GM21360 (cell line): ENCODE results near the gene MAP3K14.

Source experiments
- ATAC-seq: cut with Tn5 transposase; IDR thresholded peaks from one replicate; pipeline ENCODE4 v1.9.1; 2021; ENCODE audit warnings: mild to moderate bottlenecking, moderate library complexity; ENCODE audit not compliant: unreplicated experiment

The MAP3K14 gene

GRCh38 chr17:45339646-45340605 lies 23.1 kb upstream of the MAP3K14 start:
- no peak for ATAC-seq

- no peak for ATAC-seq
Measured at GRCh38 chr17:45338996-45339535, 22.2 kb upstream of the MAP3K14 start.

DNA sequence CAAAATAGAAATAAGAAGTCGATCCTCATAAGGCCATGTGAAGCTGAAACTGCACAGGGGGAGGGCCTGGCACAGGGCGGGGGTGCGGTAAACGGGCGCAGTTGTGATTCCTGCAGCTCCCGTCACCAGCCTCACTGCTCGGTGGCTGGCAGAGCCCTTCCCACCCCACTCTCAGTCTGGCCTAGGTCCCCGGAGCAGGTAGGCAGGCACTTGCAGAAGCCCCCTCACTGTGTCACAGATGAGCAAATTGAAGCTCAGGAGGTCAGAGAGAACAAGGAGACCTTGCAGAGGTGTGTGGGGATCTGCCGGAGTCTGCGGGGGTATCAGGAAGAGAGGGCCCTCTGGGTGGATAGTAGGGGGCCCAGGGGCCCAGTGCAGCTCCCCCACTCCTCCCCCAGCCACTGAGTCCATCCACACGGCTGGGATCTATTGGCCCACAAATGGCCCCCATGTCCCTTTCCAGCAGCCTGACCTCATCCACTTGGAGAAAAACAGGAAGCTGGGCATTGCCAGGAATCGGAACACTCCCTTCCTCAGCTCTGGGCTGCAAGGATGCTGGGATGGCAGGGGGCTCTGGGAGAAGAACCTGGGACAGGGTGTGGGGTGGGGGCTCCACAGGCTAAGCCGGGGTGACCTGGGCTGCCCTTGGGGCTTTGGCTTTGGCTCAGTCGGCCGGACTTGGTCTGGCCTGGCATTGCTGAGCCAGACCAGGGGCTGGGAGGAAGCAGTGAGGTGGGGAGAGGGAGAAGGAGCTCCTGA lies 21.4 kb upstream of the MAP3K14 start:
- no peak for ATAC-seq

DNA sequence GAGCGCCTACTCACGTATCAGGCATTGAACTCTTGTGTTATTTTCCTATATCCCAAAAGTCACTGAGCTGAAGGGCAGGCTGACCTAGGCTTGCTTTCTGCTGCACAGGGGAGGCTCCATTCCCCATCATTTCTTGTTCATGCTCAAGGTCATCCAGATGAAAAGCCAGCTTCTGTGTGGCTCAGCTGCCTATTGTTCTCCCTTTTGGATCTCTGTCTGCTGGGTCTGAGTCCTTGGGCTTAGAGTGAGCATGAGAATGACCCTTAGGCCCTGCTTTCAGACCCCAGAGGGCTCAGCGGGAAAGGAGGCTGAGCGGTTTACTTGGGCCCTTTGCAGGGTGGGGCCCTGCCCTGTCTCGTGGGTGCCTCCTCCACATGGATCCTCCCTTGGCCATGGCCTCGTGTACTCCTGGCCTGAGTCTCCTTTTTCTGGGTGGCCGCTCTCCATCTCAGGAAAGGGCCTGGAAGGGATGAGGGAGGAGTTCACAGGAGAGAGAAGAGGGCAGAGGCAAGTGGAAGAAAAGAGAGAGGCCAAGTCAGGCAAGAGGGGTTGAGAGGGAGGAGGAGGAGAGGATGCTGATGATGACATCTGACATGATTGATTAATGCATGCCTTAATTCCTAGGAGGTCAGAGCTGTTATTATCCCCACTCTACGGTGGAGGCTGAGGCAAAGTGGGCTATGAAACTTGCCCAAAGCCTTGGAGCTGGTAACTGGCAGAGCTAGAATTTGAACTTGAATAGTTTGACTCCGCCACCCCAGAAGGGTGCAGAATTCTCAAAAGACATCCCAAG lies 19.8 kb upstream of the MAP3K14 start:
- no peak for ATAC-seq

DNA sequence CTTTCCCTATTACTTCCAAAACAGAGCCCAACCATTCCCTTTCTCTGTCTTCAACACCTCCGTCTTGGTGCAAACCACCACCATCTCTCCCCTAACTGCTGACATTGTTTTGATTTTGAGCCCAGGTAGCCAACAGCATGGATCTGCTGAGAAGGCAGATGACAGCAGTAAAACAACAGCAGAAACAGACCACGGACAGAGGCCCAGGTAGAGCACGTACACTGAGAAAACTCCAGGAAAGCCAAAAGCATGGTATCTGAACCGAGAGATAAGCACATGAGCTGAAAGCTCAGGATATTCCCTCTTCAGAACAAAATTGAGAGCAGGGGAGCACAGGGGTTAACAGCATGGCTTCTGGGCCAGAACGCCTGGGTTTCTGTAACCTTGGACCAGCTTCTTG lies 18.9 kb upstream of the MAP3K14 start:
- ATAC-seq = no peak

GRCh38 chr17:45334701-45335677 lies 18.2 kb upstream of the MAP3K14 start:
- ATAC-seq = no peak

- ATAC-seq = no peak
Measured at GRCh38 chr17:45334231-45334630, 17.4 kb upstream of the MAP3K14 start.

- no peak for ATAC-seq
Measured at GRCh38 chr17:45333702-45334092, 16.9 kb upstream of the MAP3K14 start.

GRCh38 chr17:45332989-45333701 lies 16.3 kb upstream of the MAP3K14 start:
- no peak for ATAC-seq

DNA sequence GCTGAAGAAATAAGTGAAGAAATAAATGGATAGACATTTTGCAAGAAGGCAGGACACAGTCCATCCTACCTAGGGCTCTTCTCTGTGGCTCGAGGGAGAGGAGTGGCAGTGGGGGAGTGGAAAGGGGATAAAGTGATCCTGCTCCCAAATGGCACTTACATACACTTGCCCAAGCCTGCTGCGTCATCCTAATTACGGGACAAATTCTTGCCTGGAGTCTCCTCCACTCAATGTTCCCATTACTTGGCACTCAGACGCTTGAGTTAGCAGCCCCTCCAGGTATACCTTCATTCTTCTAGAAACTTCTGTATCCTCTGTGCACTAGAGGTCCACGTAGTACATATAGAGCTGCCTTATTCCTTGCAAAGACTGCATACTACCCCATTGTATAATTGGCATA lies 15.7 kb upstream of the MAP3K14 start:
- no peak for ATAC-seq

DNA sequence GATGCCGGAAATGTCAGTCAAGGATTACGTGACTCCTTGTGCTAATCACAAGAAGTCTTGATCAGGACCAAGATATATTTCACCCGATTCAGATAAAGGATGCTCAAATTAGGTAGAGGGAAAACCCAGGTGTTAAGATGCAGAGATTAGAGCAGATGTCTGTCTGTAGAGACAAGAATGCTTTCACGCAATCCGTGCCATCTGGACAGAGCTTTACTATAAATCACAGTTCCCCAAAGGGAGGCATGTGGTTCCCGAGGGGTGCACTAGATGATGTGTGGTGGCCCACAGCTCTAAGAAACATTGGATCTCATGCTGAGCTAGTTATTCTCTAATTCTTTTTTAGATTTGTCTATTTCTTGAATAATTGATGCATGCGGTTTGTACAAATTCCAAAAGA lies 9.8 kb upstream of the MAP3K14 start:
- no peak for ATAC-seq

DNA sequence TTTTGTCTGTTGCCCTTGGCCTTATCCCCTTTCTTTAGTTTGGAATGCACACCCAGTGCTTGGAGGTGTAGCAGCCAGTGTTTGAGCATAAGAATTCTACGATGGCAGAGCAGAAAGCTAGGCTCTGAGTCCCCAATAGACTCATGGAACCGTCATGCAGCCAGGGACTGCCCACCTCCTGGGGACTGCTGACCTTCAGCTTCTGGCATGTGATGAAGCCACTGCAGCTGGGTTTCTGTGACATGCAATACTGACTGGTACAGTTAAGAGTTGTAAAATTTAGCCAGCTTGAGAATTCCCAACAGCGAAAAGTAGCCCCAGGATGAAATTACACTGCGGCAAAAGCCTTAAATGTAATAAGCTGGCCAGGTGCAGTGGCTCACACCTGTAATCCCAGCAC lies 9.0 kb upstream of the MAP3K14 start:
- ATAC-seq = no peak

DNA sequence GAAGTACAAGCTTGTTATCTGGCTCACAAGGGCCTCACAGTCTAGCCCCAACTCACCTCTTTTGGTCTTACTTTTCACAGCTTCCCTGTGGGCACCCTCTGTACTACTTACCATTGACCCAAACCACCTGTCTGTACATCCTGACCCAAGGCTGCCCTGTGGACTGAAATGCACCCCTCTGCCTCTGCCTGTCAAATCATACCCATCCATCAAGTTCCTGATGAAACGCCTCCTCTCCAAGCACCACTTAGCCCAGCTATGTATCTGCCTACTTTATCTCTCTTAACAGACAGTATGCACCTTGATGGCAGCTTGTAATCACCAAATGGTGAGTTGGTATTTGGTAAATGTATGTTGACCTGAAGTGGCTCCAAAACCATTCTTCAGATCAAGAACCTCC lies 7.5 kb upstream of the MAP3K14 start:
- ATAC-seq = no peak

DNA sequence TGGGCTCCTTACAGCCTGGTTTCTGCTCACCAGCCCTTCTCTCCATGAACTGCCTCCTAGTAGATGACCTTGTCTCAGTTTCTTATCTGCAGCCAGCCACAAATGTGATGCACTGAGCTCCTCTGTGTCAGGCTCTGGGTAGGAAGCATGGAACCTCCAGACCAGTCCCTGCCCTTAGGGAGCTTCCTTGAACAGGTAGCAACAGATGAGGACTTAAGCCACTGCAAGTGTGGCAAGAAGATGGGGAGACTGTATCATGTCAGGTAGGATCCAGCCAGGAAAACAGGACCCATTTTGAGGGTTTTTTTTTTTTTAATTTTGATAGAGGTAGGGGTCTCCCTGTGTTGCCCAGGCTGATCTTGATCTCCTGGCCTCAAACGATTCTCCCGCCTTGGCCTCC lies 5.3 kb upstream of the MAP3K14 start:
- no peak for ATAC-seq

- no peak for ATAC-seq
Measured at GRCh38 chr17:45320931-45321461, 4.2 kb upstream of the MAP3K14 start.

GRCh38 chr17:45320349-45320930 lies 3.6 kb upstream of the MAP3K14 start:
- ATAC-seq = no peak

DNA sequence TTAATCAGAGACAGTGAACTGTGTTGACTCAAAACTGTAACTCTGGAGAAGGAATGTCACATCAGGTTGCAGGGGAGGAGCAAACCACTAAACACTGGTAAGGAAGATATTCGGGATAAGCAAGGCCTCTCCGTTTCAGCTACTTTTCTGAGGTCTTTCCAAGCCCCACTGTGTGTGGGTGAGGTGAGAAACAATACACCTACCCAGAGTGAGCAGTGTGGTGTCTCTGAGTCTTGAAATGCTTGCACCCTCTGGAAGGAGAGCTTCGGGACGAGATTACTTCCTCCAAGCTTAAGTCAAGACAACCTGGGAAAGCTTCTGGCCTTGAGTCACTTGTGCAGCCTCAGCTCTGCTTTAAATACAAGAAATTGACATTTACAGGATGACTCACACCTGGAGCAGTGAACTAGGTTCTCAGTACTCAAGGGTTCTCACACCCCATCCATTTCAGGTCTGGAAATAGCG lies 2.5 kb upstream of the MAP3K14 start:
- no peak for ATAC-seq

DNA sequence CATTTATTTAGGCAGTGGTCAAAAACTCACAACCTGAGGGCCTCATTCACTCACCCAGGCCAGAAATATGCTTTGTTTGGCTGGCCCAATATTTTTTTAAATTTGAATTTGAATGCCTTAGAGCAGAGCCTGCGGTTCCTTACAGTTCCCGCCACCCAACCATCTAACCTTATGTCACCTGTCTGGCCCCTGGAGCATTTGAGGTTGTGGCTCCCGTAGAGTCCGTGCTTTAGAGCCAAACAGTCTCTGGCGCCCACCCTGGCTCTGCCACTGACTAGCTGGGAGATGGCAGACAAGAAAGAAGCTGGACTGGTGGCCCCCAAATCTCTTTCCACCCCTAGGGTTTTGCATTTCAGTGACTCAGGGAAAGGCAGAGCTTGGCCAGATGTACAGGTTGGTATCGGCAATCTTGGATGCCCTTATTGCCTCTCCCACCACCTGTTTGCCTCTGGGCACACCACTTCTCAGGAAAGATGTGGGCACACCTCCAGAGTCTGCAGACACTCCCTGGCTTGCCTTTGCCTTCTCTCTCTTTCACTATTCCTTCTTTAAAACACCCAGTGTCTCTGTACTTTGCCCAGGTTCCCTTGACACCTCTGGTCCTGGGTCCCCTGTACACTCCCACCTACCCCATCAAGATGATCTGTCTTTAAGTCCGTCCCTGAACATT lies 1.9 kb upstream of the MAP3K14 start:
- ATAC-seq = no peak
